ENCODE measurements around the gene ZMPSTE24.
"Not testable (repeated sequence)": the region's sequence is repeated elsewhere in the genome, so short reads cannot be mapped to it uniquely, and the experiment has no call there.

ZMPSTE24 gene

GRCh38 chr1:40257688-40258444 lies at the start of gene ZMPSTE24:
Gene ZMPSTE24 (plus strand): TSS chr1:40258236. CDS start chr1:40258272, 36 bp downstream.
- DNase-seq = peak; percentile 94

GRCh38 chr1:40210511-40211204 lies 47.4 kb upstream of the ZMPSTE24 start:
- DNase-seq = no peak

DNA sequence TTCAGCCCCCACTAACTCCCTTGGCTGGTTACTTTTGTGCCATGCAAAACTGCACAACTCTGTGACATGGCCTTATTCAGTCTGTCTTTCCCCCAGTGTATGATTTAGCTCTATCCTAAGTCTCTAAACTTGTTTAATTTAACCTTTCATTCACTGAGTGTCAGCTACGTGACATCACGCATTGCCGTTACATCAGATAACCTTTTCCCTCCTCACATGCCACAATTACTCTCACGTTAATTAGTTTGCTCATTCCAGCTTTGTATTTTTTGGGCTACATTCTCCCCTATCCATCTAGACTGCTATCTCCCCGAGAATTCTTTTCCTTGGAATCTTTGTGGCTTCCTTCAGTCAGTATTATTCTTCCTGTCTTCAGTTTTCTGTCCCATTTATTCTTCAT lies 39.7 kb upstream of the ZMPSTE24 start:
- no peak for DNase-seq

- DNase-seq = not testable (repeated sequence)
These were observed 36.5 kb upstream of the ZMPSTE24 start for GRCh38 chr1:40221471-40221905.

DNA sequence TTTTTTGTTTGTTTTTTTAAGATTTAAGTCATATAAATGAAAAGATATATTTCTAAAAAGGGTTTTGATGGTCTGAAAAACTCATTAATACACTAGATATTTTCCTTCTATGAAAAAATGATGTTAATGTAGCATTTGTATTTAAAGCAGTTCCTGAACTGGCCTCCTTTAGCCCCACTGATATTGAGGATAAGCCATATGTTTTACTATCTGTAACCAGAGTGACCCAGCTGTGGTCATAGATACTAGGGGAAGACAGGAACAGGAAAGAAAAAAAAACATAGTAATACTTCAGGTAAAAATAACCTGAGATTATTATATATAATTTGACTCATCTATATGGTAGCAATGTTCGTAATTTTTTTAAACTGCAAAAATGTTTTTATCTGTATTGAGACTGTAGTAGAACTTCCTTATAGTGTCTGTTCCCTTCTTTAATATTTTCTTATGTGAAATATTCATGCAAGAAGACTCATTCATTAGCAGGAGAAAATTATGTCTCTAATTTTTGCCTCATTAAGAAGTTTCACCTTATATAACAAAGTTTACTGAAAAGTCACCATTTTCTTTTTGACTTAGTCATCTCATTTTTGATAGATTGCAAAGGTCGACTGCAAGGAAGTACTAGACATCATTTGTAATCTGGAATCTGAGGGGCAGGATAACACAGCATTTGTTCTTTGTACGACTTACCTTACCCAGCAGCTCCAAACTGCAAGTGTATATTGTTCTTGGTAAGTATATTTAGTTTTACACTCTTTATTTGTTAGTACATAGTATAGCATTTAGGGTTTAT lies 35.9 kb upstream of the ZMPSTE24 start:
- DNase-seq = no peak

- no peak for DNase-seq
These were observed 34.0 kb upstream of the ZMPSTE24 start for GRCh38 chr1:40224040-40224439.

DNA sequence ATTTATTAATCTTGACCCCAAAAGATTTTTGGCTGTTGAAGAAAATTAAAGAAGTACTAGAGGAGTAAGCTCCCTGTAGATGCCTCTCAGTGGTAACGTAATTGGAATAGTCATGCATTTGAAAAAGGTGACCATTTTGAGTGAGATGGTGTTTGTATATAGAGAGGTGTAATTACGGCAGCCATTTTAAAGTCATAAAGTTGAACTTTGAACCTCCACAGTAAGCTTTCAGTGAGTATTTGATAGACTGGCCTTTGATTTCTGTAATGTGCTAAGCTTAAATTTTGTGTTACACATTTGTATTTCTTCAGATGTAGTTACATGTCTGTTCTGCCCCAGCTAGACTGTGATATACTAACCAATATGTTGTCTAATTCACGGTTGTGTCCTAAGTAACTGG lies 31.8 kb upstream of the ZMPSTE24 start:
- DNase-seq = no peak

- no peak for DNase-seq
These were observed 25.6 kb upstream of the ZMPSTE24 start for GRCh38 chr1:40232444-40232843.

DNA sequence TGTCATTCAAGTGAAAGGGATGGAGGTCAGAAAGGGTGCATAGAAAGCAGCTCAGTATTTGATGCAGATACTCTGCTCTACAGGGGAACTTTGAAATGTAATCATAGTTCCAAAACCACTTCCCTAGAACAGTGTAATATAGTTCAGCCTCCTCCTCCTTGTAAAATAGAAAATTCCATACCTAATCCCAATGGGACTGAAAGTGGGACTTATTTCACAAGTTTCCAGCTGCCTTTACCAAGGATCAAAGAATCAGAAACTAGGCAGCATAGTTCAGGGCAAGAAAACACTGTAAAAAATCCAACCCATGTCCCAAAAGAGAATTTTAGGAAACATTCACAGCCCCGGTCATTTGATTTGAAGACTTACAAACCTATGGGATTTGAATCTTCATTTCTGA lies 18.4 kb upstream of the ZMPSTE24 start:
- no peak for DNase-seq

- DNase-seq = no peak
These were observed 17.6 kb upstream of the ZMPSTE24 start for GRCh38 chr1:40240390-40240789.

DNA sequence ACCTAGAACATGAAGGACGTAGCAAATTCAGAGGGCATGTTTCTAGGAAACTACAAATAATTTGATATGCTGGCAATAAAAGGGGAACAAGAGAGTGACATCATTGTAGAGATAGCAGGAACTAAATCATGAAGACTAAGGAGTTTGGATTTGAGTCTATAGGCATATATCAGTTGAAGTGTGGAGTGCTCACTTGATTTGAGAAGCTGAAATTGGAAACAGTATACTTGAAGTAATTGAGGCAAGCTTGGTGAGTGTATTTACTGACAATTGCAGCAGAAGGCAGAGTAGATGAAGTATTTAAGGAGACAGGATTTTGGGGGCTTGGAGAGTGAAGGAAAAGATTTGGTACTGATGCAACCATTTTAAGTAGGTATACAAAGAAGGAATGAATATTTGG lies 16.7 kb upstream of the ZMPSTE24 start:
- no peak for DNase-seq

DNA sequence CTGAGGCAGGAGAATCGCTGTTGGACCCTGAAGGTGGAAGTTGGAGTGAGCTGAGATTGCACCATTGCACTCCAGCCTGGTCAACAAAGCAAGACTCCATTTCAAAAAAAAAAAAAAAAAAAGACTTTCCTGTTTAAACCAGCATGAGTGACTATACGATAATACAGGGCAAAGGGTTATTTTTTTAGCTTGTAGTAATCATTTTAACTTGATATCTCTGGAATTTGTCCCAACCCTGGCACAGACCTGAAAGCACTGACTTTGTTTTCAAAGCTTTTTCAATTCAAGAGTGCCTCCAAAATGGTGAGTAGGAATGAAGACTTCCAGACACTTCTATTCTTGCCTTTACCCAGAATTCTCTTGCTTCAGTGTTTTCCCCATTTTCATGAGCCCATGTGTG lies 14.7 kb upstream of the ZMPSTE24 start:
- no peak for DNase-seq

GRCh38 chr1:40244138-40244744 lies 13.8 kb upstream of the ZMPSTE24 start:
- DNase-seq = no peak

DNA sequence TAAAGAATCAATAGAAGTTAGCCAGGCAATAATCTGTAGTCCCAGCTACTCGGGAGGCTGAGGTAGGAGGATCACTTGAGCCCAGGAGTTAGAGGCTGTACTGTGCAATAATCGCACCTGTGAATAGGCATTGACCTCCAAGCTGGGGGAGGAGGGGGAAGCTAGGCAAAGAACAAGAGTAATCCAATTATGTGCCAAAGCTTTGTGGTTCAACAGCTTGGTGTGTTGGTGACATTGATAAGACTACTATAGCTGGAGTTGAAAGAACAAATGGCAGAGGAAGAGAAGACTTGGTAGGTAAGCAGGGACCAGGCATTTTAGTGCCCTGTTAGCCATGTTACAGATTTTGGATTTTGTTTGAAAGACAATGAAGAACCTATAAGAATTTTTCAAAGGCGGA lies 12.3 kb upstream of the ZMPSTE24 start:
- no peak for DNase-seq

DNA sequence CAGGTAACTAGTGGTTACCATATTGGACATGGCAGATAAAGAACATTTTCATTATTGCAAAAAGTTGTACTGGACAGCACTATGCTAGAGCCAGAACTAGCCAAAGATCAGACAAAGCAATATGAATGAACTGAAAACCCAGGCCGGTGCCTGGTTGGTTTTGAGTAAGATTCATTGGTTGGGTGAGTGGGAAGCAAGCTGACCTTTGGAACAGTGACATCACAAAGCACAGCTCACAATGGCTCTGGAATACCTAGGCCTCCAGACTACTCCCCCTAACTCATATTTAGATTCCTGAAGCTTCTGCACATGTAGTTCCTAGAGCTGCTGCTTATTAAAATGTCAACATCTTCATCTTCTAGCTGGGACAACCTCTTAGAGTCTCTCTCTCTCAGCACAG lies 10.4 kb upstream of the ZMPSTE24 start, which contains the start of gene TMCO2:
Gene TMCO2, plus strand, starts transcription at position 283 of the 400 bp plus-strand sequence. Its CDS starts 57 bp downstream, at position 340.
- DNase-seq = no peak

- DNase-seq = no peak
These were observed 9.6 kb upstream of the ZMPSTE24 start for GRCh38 chr1:40248412-40248811.

GRCh38 chr1:40251456-40251855 lies 6.6 kb upstream of the ZMPSTE24 start:
- DNase-seq = no peak

GRCh38 chr1:40252601-40253000 lies 5.4 kb upstream of the ZMPSTE24 start:
- DNase-seq = no peak

- DNase-seq = no peak
These were observed 2.8 kb upstream of the ZMPSTE24 start for GRCh38 chr1:40255231-40255630.

DNA sequence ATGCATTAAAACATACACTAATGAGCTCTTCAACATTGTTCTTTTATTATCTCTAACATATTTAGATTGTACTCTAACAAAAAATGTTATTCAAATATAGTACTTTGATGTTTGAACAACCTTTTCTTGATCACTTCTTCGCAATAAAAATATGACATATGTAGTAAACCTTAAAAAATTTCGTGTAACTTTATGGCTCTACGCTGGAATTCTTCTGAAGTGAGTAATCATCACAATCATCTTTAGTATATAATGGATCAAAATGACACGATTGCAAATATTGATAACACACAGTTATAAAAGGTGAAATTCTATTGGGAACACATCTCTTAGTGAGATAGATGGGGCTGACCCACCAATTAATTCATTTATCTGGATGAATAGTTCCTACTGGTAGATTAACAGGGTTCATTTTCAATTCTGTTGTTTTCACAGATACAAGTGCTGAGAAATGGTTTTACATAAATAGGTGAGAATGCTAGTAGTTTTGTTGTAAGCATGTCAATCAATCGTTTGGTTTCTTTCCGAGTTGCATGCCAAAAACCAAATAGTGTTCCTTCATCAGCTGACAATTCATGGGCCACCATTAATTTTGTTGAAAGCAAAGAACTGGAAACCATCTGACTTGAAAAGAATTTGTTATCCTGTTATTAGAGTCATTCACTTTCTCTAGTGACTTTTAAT lies 1.5 kb upstream of the ZMPSTE24 start:
- DNase-seq = no peak

- DNase-seq = peak; percentile 71
These were observed 736 bp upstream of the ZMPSTE24 start for GRCh38 chr1:40257313-40257687.

GRCh38 chr1:40258445-40258769 lies 371 bp downstream of the ZMPSTE24 start:
- no peak for DNase-seq

GRCh38 chr1:40264354-40264781 lies 6.3 kb downstream of the ZMPSTE24 start:
- no peak for DNase-seq
